ENCODE results near the gene NPAS3. TPM values are rescaled to one million over a fixed set of nuclear protein-coding genes. Genes with fewer than 3 reads are reported as not detected.

Gene NPAS3
- total RNA-seq, 1 experiment from 2014 or later: not detected

DNA sequence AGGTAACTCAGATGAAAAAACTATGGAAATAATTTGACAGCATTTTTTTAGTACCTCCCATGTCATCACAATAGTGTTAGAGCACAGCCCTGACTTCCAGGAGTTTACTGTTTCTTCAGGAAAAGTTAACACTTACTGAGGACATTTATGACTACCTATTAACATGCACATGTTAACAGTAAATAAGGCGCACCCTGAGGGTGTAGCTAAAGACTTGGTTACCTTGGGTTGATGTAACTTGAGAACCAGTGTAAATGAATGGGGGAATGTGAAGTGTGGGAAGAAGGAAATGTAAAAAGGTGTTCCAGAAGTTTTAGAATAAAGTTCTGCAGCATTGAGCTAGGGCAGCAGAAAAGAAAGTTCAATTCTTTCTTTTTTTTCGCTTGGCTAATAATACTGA is 646.0 kb downstream of the NPAS3 start (continued):
- TF ChIP-seq, protein P1, sequence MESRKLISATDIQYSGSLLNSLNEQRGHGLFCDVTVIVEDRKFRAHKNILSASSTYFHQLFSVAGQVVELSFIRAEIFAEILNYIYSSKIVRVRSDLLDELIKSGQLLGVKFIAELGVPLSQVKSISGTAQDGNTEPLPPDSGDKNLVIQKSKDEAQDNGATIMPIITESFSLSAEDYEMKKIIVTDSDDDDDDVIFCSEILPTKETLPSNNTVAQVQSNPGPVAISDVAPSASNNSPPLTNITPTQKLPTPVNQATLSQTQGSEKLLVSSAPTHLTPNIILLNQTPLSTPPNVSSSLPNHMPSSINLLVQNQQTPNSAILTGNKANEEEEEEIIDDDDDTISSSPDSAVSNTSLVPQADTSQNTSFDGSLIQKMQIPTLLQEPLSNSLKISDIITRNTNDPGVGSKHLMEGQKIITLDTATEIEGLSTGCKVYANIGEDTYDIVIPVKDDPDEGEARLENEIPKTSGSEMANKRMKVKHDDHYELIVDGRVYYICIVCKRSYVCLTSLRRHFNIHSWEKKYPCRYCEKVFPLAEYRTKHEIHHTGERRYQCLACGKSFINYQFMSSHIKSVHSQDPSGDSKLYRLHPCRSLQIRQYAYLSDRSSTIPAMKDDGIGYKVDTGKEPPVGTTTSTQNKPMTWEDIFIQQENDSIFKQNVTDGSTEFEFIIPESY (IDR thresholded peaks at IDR 0.05; ENCODE audit: extremely low read depth, insufficient replicate concordance, low read length): no peak
- no peak for TF ChIP-seq JUND (IDR thresholded peaks at IDR 0.05)

DNA sequence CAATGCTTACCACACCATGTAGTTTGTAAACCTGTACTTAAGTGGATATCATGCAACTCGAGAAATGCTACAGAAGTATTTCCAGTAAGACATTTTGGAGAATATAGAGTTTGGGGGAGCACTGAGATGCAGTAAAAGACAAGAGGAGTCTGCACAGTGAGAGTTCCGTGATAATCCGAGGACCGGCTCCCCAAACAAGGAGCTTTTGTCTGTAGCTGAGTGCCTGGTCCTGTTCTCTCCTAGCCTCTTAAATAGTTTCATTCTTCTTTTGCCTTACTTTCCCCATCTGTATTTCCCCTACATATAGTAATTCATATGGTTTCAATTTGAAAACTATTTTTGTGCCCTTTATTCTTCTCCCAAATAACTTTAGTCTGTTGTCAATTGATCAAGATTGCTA is 648.1 kb downstream of the NPAS3 start:
- no peaks in the 10 kb centered on the region for H3K79me2 ChIP-seq (ENCODE audit: insufficient read depth, low read length)
- intact Hi-C loops (cut with micrococcal nuclease): no loop called here
- ChIA-PET RAD21 (ENCODE audit: low non-redundant PET in 1 of 2, low total read pairs in 2 of 2, uncharacterized antibody in 2 of 2, unreplicated experiment in 2 of 2) (no interaction called here), CTCF (no interaction called here), POLR2A (no interaction called here)
- BruUV-seq (replicated peaks): no TSS peak
- no peak overlapping the region for H3K27ac ChIP-seq (ENCODE audit: low read depth, low read length)
- H3K36me3 ChIP-seq (ENCODE audit: control insufficient read depth in 1 of 2, insufficient read depth in 2 of 2, low read length in 2 of 2): no peaks in the 10 kb centered on the region
- no peak overlapping the region for H3K4me3 ChIP-seq (replicated peaks in 1 of 2; ENCODE audit: low read depth in 1 of 2, low read length in 2 of 2)
- H4K20me1 ChIP-seq (ENCODE audit: insufficient read depth): no peaks in the 10 kb centered on the region
- no peaks in the 10 kb centered on the region for H3K9me2 ChIP-seq (ENCODE audit: insufficient read depth)
- H3K9ac ChIP-seq (ENCODE audit: low read length): no peak overlapping the region
- H2AFZ ChIP-seq (ENCODE audit: low read depth, low read length, poor library complexity, severe bottlenecking): no peak overlapping the region
- no peaks in the 10 kb centered on the region for H3K9me3 ChIP-seq (ENCODE audit: control insufficient read depth in 1 of 2, insufficient read depth in 1 of 2, low read depth in 1 of 2, low read length in 2 of 2)
- no peak overlapping the region for H3K4me2 ChIP-seq (ENCODE audit: low read length)
- DNase-seq (ENCODE audit: low read depth, low spot score) (no peak), ATAC-seq (no peak)
- H3K27me3 ChIP-seq (ENCODE audit: insufficient read depth, low read length): no peaks in the 10 kb centered on the region
- H3K4me1 ChIP-seq (ENCODE audit: control insufficient read depth in 1 of 2, insufficient read depth in 2 of 2, low read length in 2 of 2): no peaks in the 10 kb centered on the region
- TF ChIP-seq CBX3 (IDR thresholded peaks at IDR 0.05; ENCODE audit: low read depth) (no peak), EZH2 (IDR thresholded peaks at IDR 0.05) (no peak), POLR2A (IDR thresholded peaks at IDR 0.05; ENCODE audit: borderline replicate concordance, extremely low read depth, insufficient read depth, insufficient read length) (no peak), RAD21 (IDR thresholded peaks at IDR 0.05; ENCODE audit: low read depth) (no peak), ZNF274 (IDR thresholded peaks at IDR 0.05; ENCODE audit: low read depth, low read length) (no peak), SRF (IDR thresholded peaks at IDR 0.05; ENCODE audit: low read depth) (no peak), FOSL1 (IDR thresholded peaks at IDR 0.05; ENCODE audit: low read depth) (no peak), YY1 (IDR thresholded peaks at IDR 0.05; ENCODE audit: extremely low read depth, insufficient replicate concordance, low read depth, low read length) (no peak), JUND (IDR thresholded peaks at IDR 0.05) (no peak), TCF7L2 (IDR thresholded peaks at IDR 0.05; ENCODE audit: borderline replicate concordance, extremely low read depth, insufficient read depth, insufficient read length) (no peak), SIN3A (IDR thresholded peaks at IDR 0.05; ENCODE audit: low read depth) (no peak), SP1 (IDR thresholded peaks at IDR 0.05; ENCODE audit: low read depth) (no peak)
- TF ChIP-seq, protein P2, sequence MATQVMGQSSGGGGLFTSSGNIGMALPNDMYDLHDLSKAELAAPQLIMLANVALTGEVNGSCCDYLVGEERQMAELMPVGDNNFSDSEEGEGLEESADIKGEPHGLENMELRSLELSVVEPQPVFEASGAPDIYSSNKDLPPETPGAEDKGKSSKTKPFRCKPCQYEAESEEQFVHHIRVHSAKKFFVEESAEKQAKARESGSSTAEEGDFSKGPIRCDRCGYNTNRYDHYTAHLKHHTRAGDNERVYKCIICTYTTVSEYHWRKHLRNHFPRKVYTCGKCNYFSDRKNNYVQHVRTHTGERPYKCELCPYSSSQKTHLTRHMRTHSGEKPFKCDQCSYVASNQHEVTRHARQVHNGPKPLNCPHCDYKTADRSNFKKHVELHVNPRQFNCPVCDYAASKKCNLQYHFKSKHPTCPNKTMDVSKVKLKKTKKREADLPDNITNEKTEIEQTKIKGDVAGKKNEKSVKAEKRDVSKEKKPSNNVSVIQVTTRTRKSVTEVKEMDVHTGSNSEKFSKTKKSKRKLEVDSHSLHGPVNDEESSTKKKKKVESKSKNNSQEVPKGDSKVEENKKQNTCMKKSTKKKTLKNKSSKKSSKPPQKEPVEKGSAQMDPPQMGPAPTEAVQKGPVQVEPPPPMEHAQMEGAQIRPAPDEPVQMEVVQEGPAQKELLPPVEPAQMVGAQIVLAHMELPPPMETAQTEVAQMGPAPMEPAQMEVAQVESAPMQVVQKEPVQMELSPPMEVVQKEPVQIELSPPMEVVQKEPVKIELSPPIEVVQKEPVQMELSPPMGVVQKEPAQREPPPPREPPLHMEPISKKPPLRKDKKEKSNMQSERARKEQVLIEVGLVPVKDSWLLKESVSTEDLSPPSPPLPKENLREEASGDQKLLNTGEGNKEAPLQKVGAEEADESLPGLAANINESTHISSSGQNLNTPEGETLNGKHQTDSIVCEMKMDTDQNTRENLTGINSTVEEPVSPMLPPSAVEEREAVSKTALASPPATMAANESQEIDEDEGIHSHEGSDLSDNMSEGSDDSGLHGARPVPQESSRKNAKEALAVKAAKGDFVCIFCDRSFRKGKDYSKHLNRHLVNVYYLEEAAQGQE (IDR thresholded peaks at IDR 0.05; ENCODE audit: low read depth): no peak
- TF ChIP-seq, protein P1 (IDR thresholded peaks at IDR 0.05; ENCODE audit: extremely low read depth, insufficient replicate concordance, low read length): no peak
- TF ChIP-seq, protein P3, sequence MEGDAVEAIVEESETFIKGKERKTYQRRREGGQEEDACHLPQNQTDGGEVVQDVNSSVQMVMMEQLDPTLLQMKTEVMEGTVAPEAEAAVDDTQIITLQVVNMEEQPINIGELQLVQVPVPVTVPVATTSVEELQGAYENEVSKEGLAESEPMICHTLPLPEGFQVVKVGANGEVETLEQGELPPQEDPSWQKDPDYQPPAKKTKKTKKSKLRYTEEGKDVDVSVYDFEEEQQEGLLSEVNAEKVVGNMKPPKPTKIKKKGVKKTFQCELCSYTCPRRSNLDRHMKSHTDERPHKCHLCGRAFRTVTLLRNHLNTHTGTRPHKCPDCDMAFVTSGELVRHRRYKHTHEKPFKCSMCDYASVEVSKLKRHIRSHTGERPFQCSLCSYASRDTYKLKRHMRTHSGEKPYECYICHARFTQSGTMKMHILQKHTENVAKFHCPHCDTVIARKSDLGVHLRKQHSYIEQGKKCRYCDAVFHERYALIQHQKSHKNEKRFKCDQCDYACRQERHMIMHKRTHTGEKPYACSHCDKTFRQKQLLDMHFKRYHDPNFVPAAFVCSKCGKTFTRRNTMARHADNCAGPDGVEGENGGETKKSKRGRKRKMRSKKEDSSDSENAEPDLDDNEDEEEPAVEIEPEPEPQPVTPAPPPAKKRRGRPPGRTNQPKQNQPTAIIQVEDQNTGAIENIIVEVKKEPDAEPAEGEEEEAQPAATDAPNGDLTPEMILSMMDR (IDR thresholded peaks at IDR 0.05 in 2 of 3, conservative IDR thresholded peaks at IDR 0.05 in 1 of 3; ENCODE audit: borderline replicate concordance in 1 of 3, insufficient read depth in 1 of 3, low read depth in 2 of 3, low read length in 2 of 3): no peak
- TF ChIP-seq, protein P4, sequence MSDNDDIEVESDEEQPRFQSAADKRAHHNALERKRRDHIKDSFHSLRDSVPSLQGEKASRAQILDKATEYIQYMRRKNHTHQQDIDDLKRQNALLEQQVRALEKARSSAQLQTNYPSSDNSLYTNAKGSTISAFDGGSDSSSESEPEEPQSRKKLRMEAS (IDR thresholded peaks at IDR 0.05): no peak
